ENCODE results near the gene SF3A2.
"Not testable (repeated sequence)": the region's sequence is repeated elsewhere in the genome, so short reads cannot be mapped to it uniquely, and the experiment has no call there.

SF3A2 gene

GRCh38 chr19:2236314-2237050 lies at the start of gene SF3A2, which contains the start of gene PLEKHJ1:
TSS of gene SF3A2 (plus strand) at chr19:2236824. CDS start at chr19:2243419, 6,595 bp downstream.
TSS of gene PLEKHJ1 (minus strand) at chr19:2236329. CDS start at chr19:2236248, 81 bp downstream.
- peak; percentile 96 to 97 for DNase-seq (ENCODE audit: low read depth in 2 of 2)

- DNase-seq (ENCODE audit: low read depth in 2 of 2): no peak
Observed at GRCh38 chr19:2187159-2187558, 49.5 kb upstream of the SF3A2 start.

- peak in 1 of 2 donors; percentile 13 for DNase-seq (ENCODE audit: low read depth in 2 of 2)
Observed at GRCh38 chr19:2188708-2189385, 47.8 kb upstream of the SF3A2 start.

GRCh38 chr19:2189880-2190279 lies 46.7 kb upstream of the SF3A2 start:
- DNase-seq (ENCODE audit: low read depth in 2 of 2): no peak

- no peak for DNase-seq (ENCODE audit: low read depth in 2 of 2)
Observed at GRCh38 chr19:2190848-2191455, 45.7 kb upstream of the SF3A2 start.

- no peak for DNase-seq (ENCODE audit: low read depth in 2 of 2)
Observed at GRCh38 chr19:2191456-2192310, 44.9 kb upstream of the SF3A2 start.

GRCh38 chr19:2192862-2193261 lies 43.8 kb upstream of the SF3A2 start:
- DNase-seq (ENCODE audit: low read depth in 2 of 2): no peak

- no peak for DNase-seq (ENCODE audit: low read depth in 2 of 2)
Observed at GRCh38 chr19:2193807-2194206, 42.8 kb upstream of the SF3A2 start.

GRCh38 chr19:2194513-2195078 lies 42.0 kb upstream of the SF3A2 start:
- DNase-seq (ENCODE audit: low read depth in 2 of 2): no peak

- no peak for DNase-seq (ENCODE audit: low read depth in 2 of 2)
Observed at GRCh38 chr19:2195361-2195760, 41.3 kb upstream of the SF3A2 start.

GRCh38 chr19:2195914-2196313 lies 40.7 kb upstream of the SF3A2 start:
- no peak for DNase-seq (ENCODE audit: low read depth in 2 of 2)

- no peak for DNase-seq (ENCODE audit: low read depth in 2 of 2)
Observed at GRCh38 chr19:2197270-2197669, 39.4 kb upstream of the SF3A2 start.

GRCh38 chr19:2198317-2198716 lies 38.3 kb upstream of the SF3A2 start:
- DNase-seq (ENCODE audit: low read depth in 2 of 2): no peak

GRCh38 chr19:2199215-2199614 lies 37.4 kb upstream of the SF3A2 start:
- no peak for DNase-seq (ENCODE audit: low read depth in 2 of 2)

GRCh38 chr19:2199861-2200623 lies 36.6 kb upstream of the SF3A2 start:
- DNase-seq (ENCODE audit: low read depth in 2 of 2): no peak

- not testable (repeated sequence) for DNase-seq (ENCODE audit: low read depth in 2 of 2)
Observed at GRCh38 chr19:2200624-2201294, 35.9 kb upstream of the SF3A2 start.

GRCh38 chr19:2201473-2202148 lies 35.0 kb upstream of the SF3A2 start:
- DNase-seq (ENCODE audit: low read depth in 2 of 2): no peak

- DNase-seq (ENCODE audit: low read depth in 2 of 2): no peak
Observed at GRCh38 chr19:2202366-2202765, 34.3 kb upstream of the SF3A2 start.

- no peak for DNase-seq (ENCODE audit: low read depth in 2 of 2)
Observed at GRCh38 chr19:2207008-2207407, 29.6 kb upstream of the SF3A2 start.

All from activated CD8-positive, alpha-beta memory T cell treated with anti-CD3 and anti-CD28 coated beads for 4 hours (primary cell).